Upper lobe of left lung (tissue), 4 donors: Measurements from ENCODE around the gene CACNA1D.

Experiments
- CTCF ChIP-seq, 6 experiments: fragments of 450-650 bp in 4 of 6; fragments of 200-600 bp in 2 of 6; sonication (generic) in 2 of 6; IDR thresholded peaks; one replicate each; pipeline ENCODE4 v1.5.1; 2016 to 2019; ENCODE audit warnings: antibody characterized with exemption in 6 of 6
- POLR2A ChIP-seq, 4 donors: fragments of 450-650 bp; IDR thresholded peaks; one replicate each; pipeline ENCODE4 v1.5.1; 2016 to 2017; ENCODE audit warnings: antibody characterized with exemption in 4 of 4, mild to moderate bottlenecking in 2 of 4

GRCh38 chr3:53777468-53777867, 283.1 kb downstream of the CACNA1D start:
- no peak for TF ChIP-seq CTCF (IDR thresholded peaks at IDR 0.05)
- TF ChIP-seq POLR2A (IDR thresholded peaks at IDR 0.05): no peak
